ENCODE results near the gene LOXL3.

The LOXL3 gene

DNA sequence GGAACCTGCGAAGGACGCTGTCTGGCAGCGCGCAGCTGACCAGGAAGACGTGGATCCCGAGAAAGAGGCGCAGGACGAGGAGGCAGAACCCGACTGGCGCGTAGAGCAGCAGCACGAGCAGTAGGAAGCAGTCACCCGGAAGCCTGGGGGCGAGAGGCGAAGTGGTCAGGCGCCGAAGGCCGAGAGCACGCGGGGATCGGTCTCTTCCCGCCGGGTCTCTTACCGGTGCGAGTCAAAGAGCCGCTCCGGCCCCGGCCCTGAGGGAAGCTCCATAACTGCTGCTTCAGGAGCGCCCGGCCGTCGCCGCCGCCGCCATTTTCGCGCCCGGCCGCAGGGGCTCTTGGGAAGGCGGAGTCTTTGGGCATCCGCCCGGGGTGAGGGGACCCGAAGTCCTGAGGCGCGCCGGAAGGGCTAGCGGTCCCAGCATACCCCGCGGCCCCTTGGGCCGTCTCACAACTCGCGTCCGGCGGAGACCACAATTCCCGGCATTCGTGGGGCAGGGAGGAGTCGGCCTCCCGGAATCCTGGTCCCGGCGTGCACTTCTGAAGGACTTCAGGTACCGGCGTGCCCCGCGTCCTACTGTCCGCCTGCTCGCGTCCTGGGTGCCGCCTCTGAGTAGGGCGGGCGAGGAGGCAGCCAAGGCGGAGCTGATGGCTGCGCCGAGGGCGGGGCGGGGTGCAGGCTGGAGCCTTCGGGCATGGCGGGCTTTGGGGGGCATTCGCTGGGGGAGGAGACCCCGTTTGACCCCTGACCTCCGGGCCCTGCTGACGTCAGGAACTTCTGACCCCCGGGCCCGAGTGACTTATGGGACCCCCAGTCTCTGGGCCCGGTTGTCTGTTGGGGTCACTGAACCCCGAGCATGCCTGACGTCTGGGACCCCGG is 24.1 kb downstream of the LOXL3 start, which contains the start of the genes AUP1 and HTRA2:
AUP1 (minus strand) TSS at position 350 of the 882 bp plus-strand sequence; CDS start at position 273, 77 bp downstream.
HTRA2 (plus strand) TSS at position 577 of the 882 bp plus-strand sequence; CDS start at position 651, 74 bp downstream.
- peak; percentile 70 to 81 for DNase-seq (ENCODE audit: low read depth in 1 of 2, low spot score in 1 of 2)

DNA sequence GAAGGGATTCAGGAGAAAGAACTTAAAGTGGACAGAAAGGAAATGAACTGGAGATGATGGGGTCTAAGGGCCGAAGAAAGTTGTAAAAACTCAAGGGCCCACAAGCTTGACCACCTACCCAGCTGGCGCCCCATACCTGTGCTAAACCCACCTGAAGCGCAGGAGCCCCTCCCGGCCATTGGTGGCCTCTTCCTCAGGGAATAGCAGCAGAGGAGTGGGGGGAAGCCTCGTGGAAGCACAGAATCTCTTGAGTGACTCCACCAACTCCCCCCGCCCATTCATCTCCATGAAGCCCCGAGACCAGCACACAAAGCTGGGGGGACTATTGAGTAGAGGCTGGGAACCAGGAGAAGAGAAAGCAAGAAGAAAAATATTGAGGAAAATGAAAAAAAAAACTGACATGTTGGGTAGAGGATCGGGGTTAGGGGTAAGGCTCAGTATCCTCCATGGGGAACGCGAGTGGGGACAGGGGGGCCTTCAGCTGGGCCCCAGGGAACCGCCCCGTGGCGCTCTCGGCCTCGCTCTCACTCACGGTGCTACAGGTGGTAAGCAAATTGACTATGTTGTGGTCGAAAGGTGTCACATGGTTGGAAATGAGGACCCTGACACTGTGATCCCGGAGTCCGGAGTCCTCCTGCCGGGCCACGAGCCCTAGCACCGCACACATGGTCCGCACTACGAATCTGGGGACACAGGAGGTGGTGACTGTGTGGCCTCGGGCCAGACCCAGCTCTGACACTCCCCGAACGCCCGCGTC is 25.0 kb downstream of the LOXL3 start:
- no peak for DNase-seq (ENCODE audit: low read depth in 1 of 2, low spot score in 1 of 2)

DNA sequence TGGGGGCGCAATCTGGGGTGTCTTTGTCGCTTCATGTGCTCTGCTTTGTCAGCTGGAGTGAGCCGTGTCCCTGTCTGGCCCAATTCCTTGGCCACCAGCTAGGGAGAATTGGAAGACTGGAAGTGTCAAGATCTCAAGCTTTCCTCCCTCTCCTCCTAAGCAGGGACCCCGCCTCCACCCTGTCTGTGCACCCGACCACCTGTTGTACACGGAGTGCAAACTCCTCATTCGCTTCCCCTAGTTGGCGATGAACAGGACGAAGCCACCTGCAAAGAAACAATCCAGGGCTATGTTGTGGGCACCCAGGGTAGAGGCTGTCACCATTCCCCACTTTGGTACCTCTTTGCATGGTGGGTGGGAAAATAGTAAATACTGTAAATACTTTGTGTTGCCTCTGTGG is 26.0 kb downstream of the LOXL3 start:
- DNase-seq (ENCODE audit: low read depth in 1 of 2, low spot score in 1 of 2) = no peak

DNA sequence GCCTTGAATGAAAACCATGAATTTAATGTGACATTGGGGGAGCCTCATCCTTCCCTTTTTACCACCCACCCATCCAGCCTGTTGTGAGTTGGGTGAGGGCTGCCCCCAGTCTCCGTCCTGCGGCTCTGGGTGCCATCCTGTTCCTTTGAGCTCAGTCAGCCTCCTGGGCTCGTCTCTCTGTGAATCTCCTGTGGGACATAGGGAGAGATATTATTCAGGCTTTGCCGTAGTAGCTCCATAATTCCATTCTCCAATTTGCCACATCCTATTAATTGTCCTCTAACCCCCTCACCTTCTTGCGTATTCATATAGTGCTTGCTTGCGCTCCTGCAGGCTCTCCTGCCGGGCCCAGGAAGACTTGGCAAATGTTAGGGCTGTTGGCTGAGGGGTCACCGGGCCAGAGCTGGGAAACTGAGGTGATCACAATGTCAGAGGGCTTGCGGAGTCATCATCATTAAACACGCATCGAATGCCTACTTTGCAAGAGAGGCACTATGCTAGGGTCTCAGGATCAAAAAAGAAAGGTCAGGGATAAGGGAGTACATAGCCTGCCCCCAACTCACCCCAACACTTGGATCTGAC is 27.0 kb downstream of the LOXL3 start:
- DNase-seq (ENCODE audit: low read depth in 1 of 2, low spot score in 1 of 2) = no peak

DNA sequence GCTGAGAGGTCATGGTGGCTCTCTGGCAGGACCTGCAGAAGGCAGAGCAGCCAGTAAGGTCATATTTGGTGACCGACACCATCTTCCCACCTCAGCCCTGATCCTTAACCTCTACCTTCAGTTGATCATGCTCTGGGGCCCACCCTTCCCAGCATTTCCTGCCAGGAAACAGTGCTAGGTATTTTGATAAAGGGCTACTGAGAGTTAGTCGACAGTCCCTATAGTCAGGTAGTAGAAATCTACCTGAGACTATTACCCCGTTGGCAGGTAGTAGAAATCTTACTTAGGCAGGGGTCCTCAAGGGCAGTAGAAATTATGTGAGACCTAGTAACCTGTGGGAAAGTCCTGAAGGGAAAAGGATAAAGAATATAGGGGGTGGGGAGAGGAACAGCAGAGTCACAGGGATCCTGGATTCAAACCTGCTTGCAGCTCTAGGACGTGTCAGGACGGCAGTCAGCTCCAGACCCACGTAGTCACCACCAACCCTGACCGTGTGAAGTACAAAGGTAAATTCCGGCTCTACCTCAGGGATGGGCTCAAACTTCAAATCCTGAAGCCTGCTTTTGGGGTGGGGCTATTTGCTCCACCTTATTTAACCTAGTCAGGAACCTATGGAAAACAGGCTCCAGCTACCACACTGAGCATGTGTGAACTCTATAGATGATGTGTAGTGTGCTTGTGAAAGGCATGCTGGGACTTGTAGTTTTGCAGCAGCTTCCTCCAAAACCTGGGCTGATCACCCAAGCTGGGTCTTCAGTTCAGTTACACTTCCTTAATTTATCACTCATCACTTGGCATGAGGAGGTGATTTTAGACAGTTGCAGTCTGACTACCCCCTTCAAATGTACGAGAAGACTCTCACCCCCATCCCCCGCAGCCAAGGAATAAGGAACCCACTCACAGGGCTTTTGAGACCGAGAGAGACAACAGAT is 27.8 kb downstream of the LOXL3 start, which contains the start of gene DQX1:
DQX1 (minus strand) TSS at position 515 of the 932 bp plus-strand sequence; CDS start at position 13, 502 bp downstream.
- no peak for DNase-seq (ENCODE audit: low read depth in 1 of 2, low spot score in 1 of 2)

DNA sequence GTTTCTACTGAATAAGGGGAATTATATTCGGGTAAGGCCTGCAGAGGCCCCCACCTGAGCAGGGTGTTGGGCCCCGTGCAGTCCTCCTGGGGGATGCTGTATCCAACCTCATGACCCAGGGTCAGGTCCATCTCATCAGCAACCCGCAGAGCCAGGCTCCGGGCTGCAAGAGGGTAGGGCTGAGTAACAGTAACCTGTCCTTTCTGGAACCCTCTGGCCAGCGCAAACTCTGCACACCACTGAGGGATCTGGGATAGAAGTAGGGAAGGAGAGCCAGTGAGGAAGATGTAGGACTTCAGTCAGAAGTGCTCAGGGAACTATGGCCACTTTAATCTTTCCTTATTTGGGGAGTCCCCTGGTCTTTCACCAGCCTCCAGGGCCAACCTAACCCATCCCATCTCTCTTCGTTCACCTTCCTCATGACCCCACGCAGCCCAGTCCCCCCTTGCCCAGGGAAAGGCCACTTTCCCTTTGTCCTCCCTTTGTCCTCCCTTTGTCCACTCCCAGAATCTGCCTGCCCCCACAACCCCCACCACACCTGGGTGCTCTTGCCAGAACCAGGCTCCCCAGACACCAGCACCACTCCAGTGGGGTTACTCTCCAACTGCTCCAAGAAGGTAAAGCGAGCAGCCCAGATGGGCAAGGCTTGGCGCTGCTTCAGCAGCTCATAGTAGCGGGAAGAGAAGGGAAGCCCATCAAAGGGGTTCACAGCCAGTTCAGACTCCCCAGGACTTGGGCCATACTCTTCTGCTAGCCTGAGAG is 28.6 kb downstream of the LOXL3 start:
- DNase-seq (ENCODE audit: low read depth in 1 of 2, low spot score in 1 of 2) = no peak

DNA sequence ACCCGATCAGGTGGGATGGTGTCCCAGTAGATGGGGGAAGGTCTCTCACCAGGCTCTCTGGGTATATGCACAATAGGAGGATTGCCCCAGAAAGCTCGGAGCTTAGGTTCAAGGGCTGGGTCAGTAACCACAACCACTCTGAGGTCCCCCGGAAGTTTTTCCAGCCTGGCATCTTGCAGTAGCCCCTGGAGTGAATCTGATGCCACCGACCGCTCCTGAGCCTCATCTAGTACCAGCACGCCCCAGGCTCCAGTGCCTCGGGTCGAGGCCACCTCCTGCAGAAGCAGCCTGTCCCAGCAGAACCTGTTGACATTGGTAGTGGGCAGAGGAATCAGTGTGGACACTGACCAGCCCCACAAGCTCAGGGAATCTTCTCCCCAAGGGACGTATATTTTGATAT is 29.7 kb downstream of the LOXL3 start:
- no peak for DNase-seq (ENCODE audit: low read depth in 1 of 2, low spot score in 1 of 2)

DNA sequence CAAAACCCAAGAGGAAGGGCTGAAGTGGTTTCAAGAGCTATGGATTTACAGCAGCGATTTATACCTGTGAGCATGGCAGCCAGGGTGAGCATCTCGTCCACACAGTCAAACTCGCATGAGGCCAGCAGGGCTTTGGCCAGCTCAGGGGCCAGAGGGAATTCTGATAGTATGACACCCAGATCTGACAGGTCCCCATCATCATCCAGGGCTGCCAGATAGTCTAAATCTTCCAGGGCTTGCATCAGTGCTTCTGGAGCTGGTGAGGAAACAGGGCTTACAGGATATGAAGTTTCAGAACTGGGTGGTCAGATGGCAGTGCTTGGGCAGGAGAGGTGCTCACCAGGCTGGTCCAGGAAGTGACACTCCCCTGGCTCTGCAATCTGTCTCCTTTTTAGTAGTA is 31.2 kb downstream of the LOXL3 start:
- no peak for DNase-seq (ENCODE audit: low read depth in 1 of 2, low spot score in 1 of 2)

DNA sequence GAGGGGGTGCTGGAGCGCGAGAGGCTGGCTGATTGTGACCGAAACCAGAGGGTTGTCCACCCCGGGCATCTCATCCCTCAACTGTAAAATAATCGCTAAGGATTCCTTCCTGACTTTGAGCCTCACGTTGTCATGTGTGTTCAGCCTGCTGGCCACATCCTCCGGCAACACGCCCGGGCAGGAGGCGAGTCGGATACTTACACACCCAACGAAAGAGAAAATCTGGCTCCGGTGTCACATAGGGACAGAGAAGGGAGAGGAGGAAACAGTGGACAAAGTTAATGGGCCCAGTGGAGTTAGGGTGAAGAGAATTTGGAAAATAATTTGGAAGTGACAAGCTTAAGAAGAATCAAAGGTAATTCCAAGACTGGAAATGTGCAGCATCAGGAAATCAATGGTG is 37.1 kb downstream of the LOXL3 start:
- no peak for DNase-seq (ENCODE audit: low read depth in 1 of 2, low spot score in 1 of 2)

DNA sequence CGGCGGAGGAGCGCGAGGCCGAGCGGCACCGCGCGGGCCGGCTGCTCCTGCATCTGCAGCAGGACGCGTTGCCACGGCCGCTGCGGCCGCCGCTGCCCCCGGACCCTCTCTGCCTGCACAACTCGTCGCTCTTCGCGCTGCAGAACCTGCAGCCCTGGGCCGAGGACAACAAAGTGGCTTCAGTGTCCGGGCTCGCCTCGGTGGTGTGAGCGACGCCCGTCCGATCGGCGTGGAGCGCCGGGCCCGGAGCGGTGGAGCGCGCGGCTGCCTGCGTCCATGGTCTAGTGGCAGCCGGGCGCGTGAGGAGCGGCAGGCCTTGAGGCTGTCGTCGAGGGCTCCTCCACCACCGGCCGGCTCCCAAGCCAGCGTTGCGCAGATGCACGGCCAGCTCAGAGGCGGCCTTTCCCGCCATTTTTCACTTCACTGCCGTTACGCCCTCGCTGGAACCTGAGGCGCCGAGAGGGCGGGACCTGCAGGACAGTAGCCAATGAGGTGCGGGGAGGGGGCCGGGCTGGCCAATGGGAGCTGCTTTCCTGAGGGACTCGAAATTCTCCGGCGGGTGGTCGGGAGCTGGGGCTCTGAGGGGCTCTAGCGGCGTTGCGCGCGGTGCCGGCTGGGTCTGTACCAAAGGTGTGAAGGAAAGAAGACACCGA is 37.6 kb downstream of the LOXL3 start:
- peak; percentile 54 to 71 for DNase-seq (ENCODE audit: low read depth in 1 of 2, low spot score in 1 of 2)

DNA sequence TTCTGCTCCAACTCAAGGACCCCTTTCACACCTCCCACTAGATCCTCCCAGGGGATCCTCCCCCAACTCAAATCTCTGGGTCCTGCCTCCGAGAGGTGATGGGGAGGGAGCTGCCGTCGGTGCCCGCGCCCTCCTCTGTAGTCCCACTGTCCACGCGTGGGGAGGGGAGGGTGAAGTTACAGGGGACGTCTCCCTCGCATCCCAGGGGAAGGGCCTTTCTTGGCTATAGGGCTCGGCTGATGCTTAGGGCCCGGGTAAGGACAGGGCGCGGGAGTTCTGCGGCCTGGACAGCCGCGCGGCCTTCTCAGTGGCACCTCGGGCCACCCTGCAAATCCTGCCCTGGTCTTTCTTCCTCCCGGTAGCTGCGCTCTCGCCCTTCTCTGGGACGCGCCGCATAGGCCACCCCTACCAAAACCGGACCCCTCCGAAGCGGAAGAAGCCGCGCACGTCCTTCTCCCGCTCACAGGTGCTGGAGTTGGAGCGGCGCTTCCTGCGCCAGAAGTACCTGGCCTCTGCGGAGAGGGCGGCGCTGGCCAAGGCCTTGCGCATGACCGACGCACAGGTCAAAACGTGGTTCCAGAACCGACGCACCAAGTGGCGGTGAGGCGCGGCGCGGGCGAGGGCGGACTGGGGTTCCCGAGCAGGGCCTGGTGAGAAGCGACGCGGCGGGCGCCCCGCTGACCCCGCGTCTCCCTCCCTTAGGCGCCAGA is 38.3 kb downstream of the LOXL3 start:
- DNase-seq (ENCODE audit: low read depth in 1 of 2, low spot score in 1 of 2) = no peak

DNA sequence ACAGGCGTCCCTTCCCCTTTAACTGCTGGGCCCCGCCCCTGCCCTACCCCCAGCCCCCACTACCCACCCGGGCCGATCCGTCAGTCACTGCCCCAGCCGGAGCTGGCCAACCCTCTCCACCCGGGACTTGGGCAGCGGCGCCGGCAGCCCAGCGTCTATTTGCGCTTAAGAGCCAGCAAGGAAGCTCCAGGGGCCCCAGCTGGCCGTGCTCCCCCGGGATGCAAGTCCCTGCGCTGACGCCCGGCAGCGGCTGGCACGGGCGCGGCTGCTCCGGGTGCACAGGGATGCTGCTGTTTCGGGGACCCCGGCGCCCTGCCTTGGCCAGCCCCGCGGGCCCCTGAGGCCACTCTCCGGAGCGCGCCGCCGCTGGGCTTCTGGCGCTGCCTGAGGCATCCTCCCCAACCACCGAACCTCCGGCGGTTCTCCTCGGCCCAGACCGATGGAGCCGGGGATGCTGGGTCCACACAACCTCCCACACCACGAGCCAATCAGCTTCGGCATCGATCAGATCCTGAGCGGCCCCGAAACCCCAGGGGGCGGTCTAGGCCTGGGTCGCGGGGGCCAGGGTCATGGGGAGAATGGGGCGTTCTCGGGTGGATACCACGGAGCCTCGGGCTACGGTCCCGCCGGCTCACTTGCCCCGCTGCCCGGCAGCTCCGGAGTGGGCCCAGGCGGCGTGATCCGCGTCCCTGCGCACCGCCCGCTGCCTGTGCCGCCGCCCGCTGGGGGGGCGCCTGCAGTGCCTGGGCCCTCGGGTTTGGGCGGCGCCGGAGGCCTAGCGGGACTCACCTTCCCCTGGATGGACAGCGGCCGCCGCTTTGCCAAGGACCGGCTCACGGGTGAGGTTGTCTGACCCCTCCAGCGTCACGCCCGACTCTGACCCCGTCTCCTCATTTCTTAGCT is 39.1 kb downstream of the LOXL3 start, which contains the start of gene TLX2:
TLX2 (plus strand) TSS at position 83 of the 903 bp plus-strand sequence; CDS start at position 440, 357 bp downstream.
- DNase-seq (ENCODE audit: low read depth in 1 of 2, low spot score in 1 of 2) = no peak

DNA sequence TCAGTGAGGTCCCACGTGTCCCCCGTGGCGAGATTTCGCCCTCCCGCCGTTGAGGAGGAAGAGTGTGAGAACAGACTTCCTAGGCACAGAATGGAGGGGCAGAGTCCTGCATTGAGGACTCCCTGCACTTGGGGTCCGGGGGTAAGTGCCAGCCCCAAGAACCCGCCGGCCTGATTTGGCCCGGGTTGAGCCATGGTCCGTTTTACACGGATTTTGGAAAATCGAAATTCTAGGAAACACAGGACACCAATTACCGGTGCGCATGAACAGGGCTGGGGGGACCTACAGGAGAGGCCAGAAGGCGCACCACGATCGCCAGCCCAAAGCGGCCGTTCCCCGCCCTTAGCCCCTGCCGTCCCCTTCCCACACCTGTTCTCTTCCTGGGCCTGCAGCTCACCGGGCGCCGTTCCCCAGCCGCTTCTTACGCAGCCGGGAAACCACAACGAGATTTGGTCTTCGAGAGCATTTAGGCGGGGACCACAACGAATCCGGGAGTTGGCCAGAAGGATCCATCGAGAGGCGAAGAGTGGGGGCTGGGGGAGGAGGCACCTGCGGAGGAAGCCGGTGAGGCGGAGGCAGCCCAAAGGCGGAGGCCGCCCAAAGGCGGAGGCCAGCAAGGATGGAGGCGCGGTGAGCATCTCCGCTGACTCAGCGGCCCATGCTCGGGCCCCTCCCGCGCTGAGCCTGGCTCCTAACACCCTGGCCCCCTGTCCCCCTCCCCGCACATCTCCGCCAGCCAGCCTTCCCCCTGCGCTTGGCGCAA is 40.0 kb downstream of the LOXL3 start:
- no peak for DNase-seq (ENCODE audit: low read depth in 1 of 2, low spot score in 1 of 2)

DNA sequence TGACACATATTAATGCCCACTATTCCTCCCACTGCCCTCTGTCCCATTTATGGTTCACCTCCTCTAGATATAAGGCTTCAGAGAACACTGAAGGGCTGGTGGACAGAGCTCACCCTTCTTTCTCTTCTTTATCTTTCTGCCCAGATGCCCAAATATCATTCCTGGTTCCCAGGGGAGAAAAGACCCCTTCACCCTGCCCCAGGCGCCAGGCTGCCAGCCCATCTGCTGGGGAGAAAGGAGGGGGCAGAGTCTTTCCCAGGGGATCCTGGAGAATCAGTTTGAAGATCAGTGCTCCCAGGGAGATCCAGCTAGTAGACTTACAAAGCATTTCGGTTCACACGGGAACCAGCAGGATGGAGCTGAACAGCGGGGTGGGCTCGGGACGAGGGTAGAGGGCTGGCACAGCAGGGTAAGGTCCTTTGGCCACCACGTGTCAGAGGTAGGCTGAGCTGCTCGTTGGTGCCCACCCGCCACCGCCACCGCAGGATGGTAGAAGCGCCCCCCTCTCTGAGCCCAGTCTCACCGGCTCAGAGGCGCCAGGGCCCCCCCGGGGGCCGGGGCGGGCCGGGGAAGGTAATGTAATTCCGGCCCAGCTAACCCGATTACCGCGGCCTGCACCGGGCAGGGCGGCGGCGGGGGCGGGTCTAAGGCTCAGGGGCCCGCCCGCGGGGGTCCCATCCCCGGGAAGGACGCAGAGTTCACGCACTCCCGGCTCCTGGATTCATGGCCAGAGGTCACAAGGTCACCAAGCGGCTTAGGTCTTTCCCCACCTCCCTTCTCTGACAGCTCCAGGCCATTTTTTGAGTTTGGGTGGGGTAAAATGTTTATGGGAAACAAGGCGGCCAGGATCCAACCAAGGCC is 40.8 kb downstream of the LOXL3 start:
- DNase-seq (ENCODE audit: low read depth in 1 of 2, low spot score in 1 of 2) = no peak

DNA sequence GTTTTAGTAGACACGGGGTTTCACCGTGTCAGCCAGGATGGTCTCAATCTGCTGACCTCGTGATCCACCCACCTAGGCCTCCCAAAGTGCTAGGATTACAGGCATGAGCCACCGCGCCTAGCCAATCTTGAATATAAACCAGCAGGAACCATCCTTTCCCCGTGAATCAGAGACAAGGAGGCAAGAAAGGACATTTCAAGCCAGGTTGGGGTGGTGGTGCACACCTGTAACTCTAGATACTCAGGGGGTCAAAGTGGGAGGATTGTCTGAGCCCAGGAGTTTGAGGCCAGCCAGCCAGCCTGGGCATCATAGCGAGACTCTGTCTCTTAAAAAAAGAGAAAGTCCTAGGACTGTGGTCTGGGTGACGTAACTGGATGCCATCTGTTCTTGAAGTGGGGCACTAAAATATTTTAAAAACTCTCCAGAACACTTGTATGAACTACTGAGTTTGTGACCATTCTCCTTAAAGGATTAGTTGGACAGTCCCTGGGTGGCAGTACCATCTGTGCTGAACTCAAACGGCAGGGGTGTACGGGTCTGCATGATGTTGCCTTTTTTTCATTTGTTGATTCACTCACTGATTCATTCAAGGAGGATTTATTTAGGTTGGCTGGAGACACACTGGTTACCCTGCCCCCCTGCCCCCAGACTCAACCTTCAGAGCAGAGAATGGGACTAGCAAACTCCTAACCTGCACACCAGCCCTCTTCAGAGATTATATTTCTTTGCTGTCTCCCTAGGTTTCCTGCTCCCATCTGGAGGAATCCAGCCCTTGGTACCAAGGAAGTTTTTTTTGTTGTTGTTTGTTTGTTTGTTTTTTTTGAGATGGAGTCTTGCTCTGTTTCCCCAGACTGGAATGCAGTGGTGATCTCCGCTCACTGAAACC is 42.4 kb downstream of the LOXL3 start:
- no peak for DNase-seq (ENCODE audit: low read depth in 1 of 2, low spot score in 1 of 2)
